Keratinocyte (primary cell): ENCODE data around the gene NDP. TPM values are rescaled to one million over a fixed set of nuclear protein-coding genes. Genes with fewer than 3 reads are reported as not detected.

ENCODE experiments used
- DNase-seq: peaks from one replicate; pipeline ENCODE4 v3.0.0-alpha.2; 2011; ENCODE audit warnings: low read depth, missing footprints, low spot score
- FAIRE-seq: peaks from 2 replicates; lab custom pipeline; 2011; peaks lifted over from hg19 to GRCh38; lab: Jason Lieb, UNC
- H2AFZ ChIP-seq: 2 replicates; pipeline ENCODE4 v1.6.0; 2012; ENCODE audit warnings: low read length, control low read depth, inconsistent platforms; ENCODE audit not compliant: control insufficient read depth
- H3K27ac ChIP-seq: 2 replicates; pipeline ENCODE4 v1.5.1; 2011; ENCODE audit warnings: low read length; ENCODE audit not compliant: control insufficient read depth, insufficient read depth
- H3K27me3 ChIP-seq: 3 replicates; pipeline ENCODE4 v1.6.0; 2011; ENCODE audit warnings: low read length; ENCODE audit not compliant: control insufficient read depth, insufficient read depth; ENCODE audit errors: extremely low read depth
- H3K36me3 ChIP-seq, 2 experiments: 2 replicates in 1 of 2; 3 replicates in 1 of 2; pipeline ENCODE4 v1.5.1; 2011; ENCODE audit warnings: low read length in 2 of 2, mild to moderate bottlenecking in 1 of 2; ENCODE audit not compliant: control insufficient read depth in 2 of 2, insufficient read depth in 2 of 2; ENCODE audit errors: extremely low read depth in 1 of 2
- H3K4me1 ChIP-seq: 3 replicates; pipeline ENCODE4 v1.5.1; 2011; ENCODE audit warnings: low read length; ENCODE audit not compliant: control insufficient read depth, insufficient read depth; ENCODE audit errors: extremely low read depth
- H3K4me2 ChIP-seq: 3 replicates; pipeline ENCODE4 v1.6.0; 2011; ENCODE audit warnings: low read depth, low read length; ENCODE audit not compliant: control insufficient read depth, insufficient read depth; ENCODE audit errors: extremely low read depth
- H3K4me3 ChIP-seq, 3 experiments: fragments of 200-600 bp in 1 of 3; sonication (generic) in 1 of 3; 2 replicates in 2 of 3; 3 replicates in 1 of 3; pipeline ENCODE4 v1.5.1; 2011 to 2016; ENCODE audit warnings: low read length in 3 of 3, mild to moderate bottlenecking in 3 of 3, control low read depth in 2 of 3, inconsistent platforms in 1 of 3, low read depth in 1 of 3, mixed read lengths in 1 of 3, mixed run types in 1 of 3, moderate library complexity in 1 of 3; ENCODE audit not compliant: control insufficient read depth in 2 of 3, insufficient read depth in 2 of 3; ENCODE audit errors: extremely low read depth in 1 of 3
- H3K79me2 ChIP-seq: 2 replicates; pipeline ENCODE4 v1.6.0; 2012; ENCODE audit warnings: low read length; ENCODE audit not compliant: control insufficient read depth, insufficient read depth
- H3K9ac ChIP-seq: 3 replicates; pipeline ENCODE4 v1.6.0; 2011; ENCODE audit warnings: low read length; ENCODE audit not compliant: control insufficient read depth, insufficient read depth; ENCODE audit errors: extremely low read depth
- H3K9me1 ChIP-seq: 3 replicates; pipeline ENCODE4 v1.6.0; 2011; ENCODE audit warnings: low read length; ENCODE audit not compliant: control insufficient read depth, insufficient read depth; ENCODE audit errors: extremely low read depth
- H3K9me3 ChIP-seq: 2 replicates; pipeline ENCODE4 v1.5.1; 2012; ENCODE audit warnings: low read depth, low read length; ENCODE audit not compliant: control insufficient read depth
- H4K20me1 ChIP-seq: 3 replicates; pipeline ENCODE4 v1.6.0; 2011; ENCODE audit warnings: low read length; ENCODE audit not compliant: control insufficient read depth, insufficient read depth; ENCODE audit errors: extremely low read depth
- CTCF ChIP-seq, 3 experiments: IDR thresholded peaks in 1 of 3; conservative IDR thresholded peaks in 1 of 3; optimal IDR thresholded peaks in 1 of 3; 2 replicates in 2 of 3; 3 replicates in 1 of 3; pipeline versions ENCODE3 to v1.5.1; 2011; ENCODE audit warnings: low read length in 3 of 3, mild to moderate bottlenecking in 3 of 3, moderate library complexity in 2 of 3, control low read depth in 1 of 3, inconsistent platforms in 1 of 3; ENCODE audit not compliant: insufficient read depth in 2 of 3; ENCODE audit errors: extremely low read depth in 1 of 3
- EZH2 ChIP-seq: IDR thresholded peaks from one replicate; pipeline ENCODE4 v1.6.1; 2012; ENCODE audit warnings: inconsistent platforms, mild to moderate bottlenecking, low read length, moderate library complexity
- dilution Hi-C: fragments of 300-500 bp; cut with MboI; formaldehyde crosslinking; loops from one replicate; pipeline ENCODE4 v1.7.0; 2020; ENCODE audit warnings: low sequenced_read_pairs; ENCODE audit not compliant: extremely low pct_ligation_motif_present
- polyA plus RNA-seq, 5 experiments: library from polyadenylated mRNA; depleted of rRNA in 3 of 5; stranded (reverse) in 3 of 5; stranded (forward) in 1 of 5; unstranded in 1 of 5; fragments of >200 nt; gene quantifications; 1 replicate in 1 of 5; 2 replicates in 3 of 5; 3 replicates in 1 of 5; pipeline versions ENCODE4 v1.2.1 to v1.2.3, GENCODE V29; 2011 to 2012; ENCODE audit warnings: missing spikeins in 2 of 5, low read depth in 1 of 5, low replicate concordance in 1 of 5

The NDP gene
- polyA plus RNA-seq, 1 donor (not counting 4 experiments of a cell fraction or from before 2014, with no cell fraction given): not detected

- peaks cover 2% of the 10 kb centered on the region for H3K27me3 ChIP-seq
- dilution Hi-C loops: no loop called here
- no peak for FAIRE-seq
- no peaks in the 10 kb centered on the region for H3K9me1 ChIP-seq
- peaks cover 5% of the 10 kb centered on the region for H3K4me1 ChIP-seq
- H3K79me2 ChIP-seq: no peaks in the 10 kb centered on the region
- no peak overlapping the region for H3K9ac ChIP-seq
- no peak overlapping the region for H2AFZ ChIP-seq
- no peaks in the 10 kb centered on the region for H3K9me3 ChIP-seq
- H3K36me3 ChIP-seq: no peaks in the 10 kb centered on the region
- H3K4me3 ChIP-seq: no peak overlapping the region
- H3K4me2 ChIP-seq: no peak overlapping the region
- TF ChIP-seq CTCF (optimal IDR thresholded peaks at IDR 0.05 in 1 of 3, IDR thresholded peaks at IDR 0.05 in 1 of 3, conservative IDR thresholded peaks at IDR 0.05 in 1 of 3; ENCODE audit: extremely low read depth in 1 of 3, insufficient read depth in 2 of 3, low read length in 3 of 3) (no peak), EZH2 (no peak)
- H3K27ac ChIP-seq: no peak overlapping the region
- no peak for DNase-seq
- no peaks in the 10 kb centered on the region for H4K20me1 ChIP-seq
These were observed 5.0 kb upstream of the NDP start for GRCh38 chrX:43978226-43978625.

GRCh38 chrX:43976205-43976604 lies 3.0 kb upstream of the NDP start:
- no peak for FAIRE-seq
- dilution Hi-C loops: no loop called here
- no peak overlapping the region for H3K27ac ChIP-seq
- no peak overlapping the region for H2AFZ ChIP-seq
- H3K4me3 ChIP-seq: no peak overlapping the region
- H3K27me3 ChIP-seq: peaks cover 4% of the 10 kb centered on the region
- no peaks in the 10 kb centered on the region for H3K36me3 ChIP-seq
- no peak overlapping the region for H3K9ac ChIP-seq
- H3K4me1 ChIP-seq: peaks cover 10% of the 10 kb centered on the region
- no peaks in the 10 kb centered on the region for H3K79me2 ChIP-seq
- no peak overlapping the region for H3K4me2 ChIP-seq
- H3K9me3 ChIP-seq: no peaks in the 10 kb centered on the region
- TF ChIP-seq EZH2: no peak
- TF ChIP-seq CTCF (optimal IDR thresholded peaks at IDR 0.05 in 1 of 3, IDR thresholded peaks at IDR 0.05 in 1 of 3, conservative IDR thresholded peaks at IDR 0.05 in 1 of 3; ENCODE audit: extremely low read depth in 1 of 3, insufficient read depth in 2 of 3, low read length in 3 of 3): no peak
- H3K9me1 ChIP-seq: no peaks in the 10 kb centered on the region
- H4K20me1 ChIP-seq: no peaks in the 10 kb centered on the region
- no peak for DNase-seq
